HFFc6 (cell line): ENCODE measurements around the gene C1orf105. TPM values are rescaled to one million over a fixed set of nuclear protein-coding genes. Genes with fewer than 3 reads are reported as not detected.

ENCODE experiments used
- DNase-seq: peaks from one replicate; pipeline ENCODE4 v3.0.0-alpha.2; 2018
- H3K27ac Mint-ChIP-seq: 2 replicates; pipeline ENCODE4 v1.8.0; 2020; ENCODE audit warnings: mild to moderate bottlenecking, mixed read lengths
- H3K27me3 Mint-ChIP-seq: 2 replicates; pipeline ENCODE4 v1.8.0; 2021; ENCODE audit warnings: mild to moderate bottlenecking, moderate library complexity, mixed read lengths; ENCODE audit not compliant: insufficient read depth
- H3K36me3 Mint-ChIP-seq: 2 replicates; pipeline ENCODE4 v1.8.0; 2021; ENCODE audit warnings: low read depth, mixed read lengths
- H3K4me1 Mint-ChIP-seq: 2 replicates; pipeline ENCODE4 v1.8.0; 2020; ENCODE audit warnings: low read depth, mixed read lengths
- H3K4me3 Mint-ChIP-seq: 2 replicates; pipeline ENCODE4 v1.8.0; 2020; ENCODE audit warnings: mild to moderate bottlenecking, moderate library complexity, mixed read lengths
- H3K9me3 Mint-ChIP-seq: 2 replicates; pipeline ENCODE4 v1.8.0; 2020; ENCODE audit warnings: mild to moderate bottlenecking, mixed read lengths
- CTCF ChIP-seq: fragments of 200-600 bp; sonication (generic); IDR thresholded peaks from 2 replicates; pipeline ENCODE4 v1.5.0; 2021; ENCODE audit warnings: antibody characterized with exemption, mild to moderate bottlenecking
- total RNA-seq, 6 experiments: library from RNA; stranded (reverse); fragmentation: NEBNext Ultra II Directional; extraction: Animal tissue kit (Norgen Biotek cat#: 25700); gene quantifications; 2 replicates in 1 of 6; 3 replicates in 5 of 6; pipeline ENCODE4 v1.2.3, GENCODE V29; 2021

Gene C1orf105
- total RNA-seq, 6 experiments from 2014 or later: not detected

GRCh38 chr1:172485626-172486025, 65.1 kb downstream of the C1orf105 start:
- Mint-ChIP-seq H3K27ac (no peak overlapping the region), H3K4me1 (no peaks in the 10 kb centered on the region; the same call in 1 of the 2 replicates), H3K4me3 (no peak overlapping the region), H3K9me3 (no peaks in the 10 kb centered on the region), H3K36me3 (no peaks in the 10 kb centered on the region), H3K27me3 (peaks cover 8% of the 10 kb centered on the region)
- TF ChIP-seq CTCF: no peak
- DNase-seq: no peak

- H3K9me3 Mint-ChIP-seq: no peaks in the 10 kb centered on the region
- H3K4me1 Mint-ChIP-seq: no peaks in the 10 kb centered on the region; the same call in 1 of the 2 replicates
- DNase-seq: no peak
- H3K27me3 Mint-ChIP-seq: peaks cover 8% of the 10 kb centered on the region
- no peaks in the 10 kb centered on the region for H3K36me3 Mint-ChIP-seq
- H3K4me3 Mint-ChIP-seq: no peak overlapping the region
- H3K27ac Mint-ChIP-seq: no peak overlapping the region
- no peak for TF ChIP-seq CTCF
Observed at GRCh38 chr1:172486805-172487454, 66.4 kb downstream of the C1orf105 start.

GRCh38 chr1:172487550-172487949, 67.1 kb downstream of the C1orf105 start:
- DNase-seq: no peak
- no peaks in the 10 kb centered on the region for H3K9me3 Mint-ChIP-seq
- peaks cover 8% of the 10 kb centered on the region for H3K27me3 Mint-ChIP-seq
- no peak for TF ChIP-seq CTCF
- H3K4me3 Mint-ChIP-seq: no peak overlapping the region
- H3K36me3 Mint-ChIP-seq: no peaks in the 10 kb centered on the region
- H3K4me1 Mint-ChIP-seq: no peaks in the 10 kb centered on the region; the same call in 1 of the 2 replicates
- H3K27ac Mint-ChIP-seq: no peak overlapping the region

- no peak for TF ChIP-seq CTCF
- no peak overlapping the region for H3K4me3 Mint-ChIP-seq
- H3K27ac Mint-ChIP-seq: no peak overlapping the region
- peaks cover 8% of the 10 kb centered on the region for H3K27me3 Mint-ChIP-seq
- no peak for DNase-seq
- H3K4me1 Mint-ChIP-seq: no peaks in the 10 kb centered on the region; the same call in 1 of the 2 replicates
- H3K9me3 Mint-ChIP-seq: no peaks in the 10 kb centered on the region
- H3K36me3 Mint-ChIP-seq: no peaks in the 10 kb centered on the region
Observed at GRCh38 chr1:172488393-172488792, 67.9 kb downstream of the C1orf105 start.

- no peak for DNase-seq
- Mint-ChIP-seq H3K27ac (no peak overlapping the region), H3K27me3 (peaks cover 6% of the 10 kb centered on the region), H3K36me3 (no peaks in the 10 kb centered on the region), H3K4me1 (no peaks in the 10 kb centered on the region; the same call in 1 of the 2 replicates), H3K4me3 (no peak overlapping the region), H3K9me3 (no peaks in the 10 kb centered on the region)
- TF ChIP-seq CTCF: no peak
Observed at GRCh38 chr1:172489847-172490246, 69.4 kb downstream of the C1orf105 start.
